Smooth muscle cell (in vitro differentiated cells): Measurements from ENCODE around the gene MAN2A1. TPM values are rescaled to one million over a fixed set of nuclear protein-coding genes. Genes with fewer than 3 reads are reported as not detected.

ENCODE experiments used
- DNase-seq: peaks from one replicate; lab custom pipeline; 2025; ENCODE audit not compliant: unreplicated experiment; lab: John Stamatoyannopoulos, UW
- H2AFZ ChIP-seq: fragments of 200-600 bp; sonication (generic); 2 replicates; pipeline ENCODE4 v1.6.0; 2016; ENCODE audit warnings: antibody characterized with exemption, low read depth, mild to moderate bottlenecking
- H3F3A ChIP-seq: fragments of 200-600 bp; sonication (generic); 2 replicates; pipeline ENCODE4 v1.6.0; 2017; ENCODE audit warnings: antibody characterized with exemption, low read depth
- H3K27ac ChIP-seq: fragments of 200-600 bp; sonication (generic); 2 replicates; pipeline ENCODE4 v1.5.1; 2016; ENCODE audit warnings: low read depth, mild to moderate bottlenecking
- H3K27me3 ChIP-seq: fragments of 200-600 bp; sonication (generic); 2 replicates; pipeline ENCODE4 v1.6.1; 2016; ENCODE audit warnings: low read depth, mild to moderate bottlenecking
- H3K36me3 ChIP-seq: fragments of 200-600 bp; sonication (generic); 2 replicates; pipeline ENCODE4 v1.5.1; 2016; ENCODE audit warnings: low read depth
- H3K4me1 ChIP-seq: fragments of 200-600 bp; sonication (generic); 2 replicates; pipeline ENCODE4 v1.5.1; 2016; ENCODE audit warnings: low read depth
- H3K4me2 ChIP-seq: fragments of 200-600 bp; sonication (generic); 2 replicates; pipeline ENCODE4 v1.6.0; 2016; ENCODE audit warnings: mild to moderate bottlenecking
- H3K4me3 ChIP-seq: fragments of 200-600 bp; sonication (generic); 2 replicates; pipeline ENCODE4 v1.5.1; 2016; ENCODE audit warnings: mild to moderate bottlenecking
- H3K79me2 ChIP-seq: fragments of 200-600 bp; sonication (generic); 2 replicates; pipeline ENCODE4 v1.6.0; 2016; ENCODE audit warnings: low read depth, mild to moderate bottlenecking
- H3K9ac ChIP-seq: fragments of 200-600 bp; sonication (generic); 2 replicates; pipeline ENCODE4 v1.6.0; 2016; ENCODE audit warnings: low read depth
- H3K9me3 ChIP-seq: fragments of 200-600 bp; sonication (generic); replicated peaks from 2 replicates; pipeline ENCODE4 v1.5.1; 2016; ENCODE audit warnings: low read depth
- H4K20me1 ChIP-seq: fragments of 200-600 bp; sonication (generic); 2 replicates; pipeline ENCODE4 v1.6.0; 2016; ENCODE audit warnings: low read depth
- CTCF ChIP-seq: fragments of 200-600 bp; sonication (generic); IDR thresholded peaks from 2 replicates; pipeline ENCODE4 v1.5.1; 2017; ENCODE audit warnings: borderline replicate concordance, mild to moderate bottlenecking, antibody characterized with exemption; ENCODE audit not compliant: insufficient read depth, poor library complexity, severe bottlenecking
- WGBS: methylation state at CpG from one replicate; pipeline ENCODE4 v1.1.7; 2016; ENCODE audit warnings: low lambda C conversion rate; 5-methylcytosine and 5-hydroxymethylcytosine counted together
- polyA plus RNA-seq: library from polyadenylated mRNA; unstranded; fragments of >200 nt; fragmentation: Nextera tagmentation; extraction: Ambion mirVana; gene quantifications from 2 replicates; pipeline ENCODE4 v1.2.1, GENCODE V29; 2016
- total RNA-seq: library from RNA; depleted of rRNA; stranded (reverse); fragments of >200 nt; gene quantifications from 2 replicates; pipeline ENCODE4 v1.2.3, GENCODE V29; 2014

Gene MAN2A1
- total and polyA plus RNA-seq, 2 experiments from 2014 or later: 20.3 to 112 TPM

GRCh38 chr5:109916481-109917153, 226.9 kb downstream of the MAN2A1 start:
- DNase-seq: no peak
- Histone ChIP-seq H3K9ac (no peak overlapping the region), H3K4me3 (no peak overlapping the region), H3K27me3 (no peaks in the 10 kb centered on the region), H3K9me3 (no peaks in the 10 kb centered on the region), H3K36me3 (no peaks in the 10 kb centered on the region), H2AFZ (no peak overlapping the region), H3K4me1 (no peaks in the 10 kb centered on the region), H3F3A (no peaks in the 10 kb centered on the region), H3K27ac (no peak overlapping the region), H3K79me2 (no peaks in the 10 kb centered on the region), H3K4me2 (no peak overlapping the region), H4K20me1 (no peaks in the 10 kb centered on the region)
- 81% methylated on average over 4 of the region's 4 CpGs for WGBS
- no peak for TF ChIP-seq CTCF
